Muscle of back (tissue), 11 donors: ENCODE measurements around the gene BAK1. TPM values are rescaled to one million over a fixed set of nuclear protein-coding genes. Genes with fewer than 3 reads are reported as not detected.

Experiments used
- DNase-seq, 3 donors: peaks; one replicate each; pipeline versions ENCODE4 v3.0.0 to v3.0.0-alpha.2; 2013
- polyA plus RNA-seq, 10 donors: library from polyadenylated mRNA; unstranded; fragments of 120-200 nt; gene quantifications; one replicate each; pipeline ENCODE4 v1.2.1, GENCODE V29; 2013; ENCODE audit not compliant: insufficient read length in 10 of 10

Gene BAK1
- polyA plus RNA-seq, 10 donors, result 14.4 to 20.8 (median 17.3) TPM

DNA sequence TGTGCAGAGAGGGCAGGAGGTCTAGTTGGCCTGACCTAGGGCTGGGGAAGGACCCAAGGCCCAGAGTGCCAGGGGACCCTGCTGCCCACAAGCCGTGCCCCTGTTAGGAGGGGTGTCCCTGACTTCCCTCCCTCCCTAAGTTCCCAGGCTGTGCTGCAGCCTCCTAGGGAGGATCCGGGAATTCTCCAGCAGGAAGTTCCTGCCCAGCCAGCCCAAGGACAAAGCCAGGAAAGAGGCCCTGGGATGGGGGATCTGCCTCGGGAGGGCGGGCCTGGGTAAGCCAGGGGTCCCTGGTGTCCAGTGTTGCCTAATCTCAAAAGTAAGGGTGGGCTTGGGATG lies 9.3 kb upstream of the BAK1 start:
- DNase-seq, result peak in 2 of 3 donors; percentile 51 to 85

DNA sequence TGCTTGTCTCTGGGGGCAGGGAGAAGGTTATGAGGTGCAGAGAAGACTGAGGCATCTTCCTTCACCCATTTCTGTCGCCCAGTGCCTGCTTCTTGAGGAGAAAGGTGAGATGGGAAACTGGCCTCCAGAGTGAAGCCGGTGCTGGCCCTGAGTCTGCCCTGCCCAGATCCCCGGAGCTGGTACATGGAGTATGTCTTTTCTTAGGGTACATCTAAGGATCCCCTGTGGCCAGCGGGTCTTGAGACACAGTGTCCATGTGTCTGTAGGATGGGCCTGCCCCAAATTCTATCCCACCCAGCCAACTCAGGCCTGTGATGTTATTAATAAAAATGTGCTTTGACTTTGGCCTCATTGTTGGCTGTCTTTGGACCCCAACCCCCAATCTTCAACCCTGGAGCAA lies 8.8 kb upstream of the BAK1 start:
- no peak for DNase-seq

DNA sequence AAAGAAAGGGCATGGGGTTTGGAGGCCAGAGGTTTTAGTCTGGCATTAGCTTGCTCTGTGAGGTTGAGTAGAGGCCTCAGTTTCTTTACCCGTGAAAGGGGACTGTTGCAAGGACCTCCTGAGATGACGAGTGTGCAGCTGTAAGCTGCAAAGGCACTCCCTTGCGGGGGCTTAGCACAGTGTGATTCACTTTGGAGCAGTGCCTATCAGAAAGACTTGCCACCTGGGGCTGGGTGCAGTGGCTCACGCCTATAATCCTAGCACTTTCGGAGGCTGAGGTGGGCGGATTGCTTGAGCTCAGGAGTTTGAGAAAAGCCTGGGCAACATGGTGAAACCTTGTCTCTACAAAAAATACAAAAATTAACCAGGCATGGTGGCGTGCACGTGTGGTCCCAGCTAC lies 7.5 kb upstream of the BAK1 start:
- DNase-seq, result no peak

- no peak for DNase-seq
Observed at GRCh38 chr6:33586108-33586640, 6.1 kb upstream of the BAK1 start.

DNA sequence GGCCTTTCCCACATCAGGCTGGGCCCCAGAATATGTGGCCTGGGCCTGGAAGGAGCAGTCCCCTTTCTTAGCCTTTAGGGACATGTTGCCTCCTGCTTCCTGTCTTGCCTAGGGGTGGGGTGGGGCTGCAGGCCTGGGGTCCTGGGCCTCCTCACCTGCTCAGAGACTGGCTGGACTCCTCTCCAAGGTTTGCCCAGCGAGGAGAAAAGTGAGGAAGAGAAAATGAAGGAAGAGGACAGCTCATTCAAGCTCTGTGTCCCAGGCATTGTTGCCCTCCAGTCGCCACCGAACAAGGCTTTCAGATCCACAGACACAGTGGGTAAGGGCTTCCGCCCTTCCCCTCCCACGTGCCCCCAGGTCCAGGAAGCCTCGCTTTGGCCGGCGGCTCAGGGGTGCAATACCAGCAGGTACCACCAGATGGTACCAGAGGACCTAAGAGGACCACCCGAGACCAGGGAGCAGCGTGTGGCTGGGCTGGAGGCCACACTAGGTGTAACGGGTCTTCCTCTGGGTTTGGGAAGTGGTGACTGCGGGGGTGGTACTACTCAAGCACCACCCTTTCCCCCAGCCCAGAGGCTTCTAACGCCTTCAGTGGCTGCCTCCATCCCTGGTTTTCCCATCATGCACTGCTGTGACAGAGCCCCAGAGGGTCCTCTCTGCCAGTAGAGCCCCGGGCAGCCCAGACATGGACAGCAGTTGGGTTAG lies 5.5 kb upstream of the BAK1 start:
- peak; percentile 56 to 85 (median 81) for DNase-seq

GRCh38 chr6:33584700-33585402 lies 4.8 kb upstream of the BAK1 start:
- no peak for DNase-seq

DNA sequence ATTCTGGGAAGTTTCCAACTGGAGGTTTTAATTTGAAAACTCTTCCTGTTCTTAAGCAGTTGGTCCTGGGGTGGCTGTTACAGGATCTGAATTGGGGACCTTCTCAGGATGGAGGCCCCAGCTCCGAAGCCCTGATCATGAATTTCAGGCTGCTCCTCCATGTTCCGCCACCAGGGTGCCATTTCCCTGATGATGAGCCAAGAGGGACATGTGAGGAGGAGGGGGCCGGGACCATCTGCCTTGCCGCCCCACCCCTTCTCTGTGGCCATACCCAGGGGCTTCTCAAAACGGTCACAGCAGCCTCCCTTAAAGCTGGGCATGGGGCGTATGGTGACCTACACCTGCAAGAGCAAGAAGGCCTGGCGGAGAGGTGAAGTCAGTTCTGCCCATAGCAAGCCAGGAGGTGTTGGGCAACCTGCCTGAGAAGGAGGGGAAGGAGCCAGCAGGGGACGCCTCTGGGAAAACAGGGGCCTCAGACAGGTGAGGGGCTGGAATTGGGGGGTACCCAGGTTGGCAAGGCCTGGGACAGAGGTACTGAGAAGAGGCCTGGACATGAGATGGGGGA lies 3.6 kb upstream of the BAK1 start:
- DNase-seq, result no peak

DNA sequence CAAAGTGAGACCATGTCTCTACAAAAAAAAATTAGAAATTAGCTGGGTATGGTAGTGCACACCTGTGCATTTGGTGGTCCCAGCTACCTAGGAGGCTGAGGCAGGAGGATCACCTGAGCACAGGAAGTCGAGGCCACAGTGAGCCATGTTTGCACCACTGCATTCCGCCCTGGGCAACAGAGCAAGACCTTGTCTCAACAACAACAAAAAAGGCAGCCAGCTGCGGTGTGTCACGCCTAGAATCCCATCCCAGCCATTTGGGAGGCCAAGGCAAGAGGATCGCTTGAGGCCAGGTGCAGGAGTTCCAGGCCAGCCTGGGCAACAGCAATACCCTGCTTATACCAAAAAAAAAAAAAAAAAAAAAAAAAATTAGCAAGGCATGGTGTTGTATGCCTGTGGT lies 1.1 kb upstream of the BAK1 start:
- no peak for DNase-seq

DNA sequence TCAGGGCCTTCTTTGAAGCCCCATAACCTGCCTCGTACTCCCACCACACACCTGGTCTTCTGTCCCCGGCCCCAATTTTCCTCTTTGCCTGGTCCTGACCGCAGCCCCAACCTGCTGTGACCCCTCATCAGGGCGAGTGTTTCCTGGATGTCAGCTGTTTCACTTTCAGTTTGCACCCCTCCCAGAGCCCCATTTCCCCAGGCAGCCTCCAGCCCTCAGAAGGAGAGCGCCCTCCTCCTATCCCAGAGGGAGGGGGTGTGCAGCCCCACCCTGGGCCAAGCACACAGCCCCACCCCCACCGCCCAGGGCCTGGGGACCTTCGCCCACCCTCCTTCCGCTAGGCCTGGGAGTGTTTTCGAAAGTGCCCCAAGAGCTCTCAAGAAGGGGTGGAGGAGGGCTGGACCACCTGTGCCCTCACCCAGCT lies 1.5 kb downstream of the BAK1 start:
- no peak for DNase-seq

DNA sequence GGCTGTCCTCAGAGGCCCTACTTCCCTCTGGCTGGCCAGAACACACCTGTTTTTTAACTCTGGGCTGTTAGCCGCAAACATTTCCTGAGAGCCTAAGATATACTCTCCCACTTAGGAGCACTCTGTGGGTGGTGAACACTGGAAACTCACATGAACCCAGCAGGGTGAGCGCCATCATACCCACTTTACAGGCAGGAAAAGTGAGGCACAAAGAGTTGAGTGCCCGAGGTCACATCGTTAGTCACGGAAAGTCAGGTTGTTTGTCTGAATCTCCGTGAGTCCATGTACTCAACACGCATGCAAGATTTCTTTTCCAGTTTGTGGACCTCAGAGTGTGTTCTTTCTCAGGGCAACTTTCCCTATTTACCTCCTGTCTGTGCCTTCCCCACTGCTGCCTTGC lies 1.9 kb downstream of the BAK1 start:
- DNase-seq, result no peak

DNA sequence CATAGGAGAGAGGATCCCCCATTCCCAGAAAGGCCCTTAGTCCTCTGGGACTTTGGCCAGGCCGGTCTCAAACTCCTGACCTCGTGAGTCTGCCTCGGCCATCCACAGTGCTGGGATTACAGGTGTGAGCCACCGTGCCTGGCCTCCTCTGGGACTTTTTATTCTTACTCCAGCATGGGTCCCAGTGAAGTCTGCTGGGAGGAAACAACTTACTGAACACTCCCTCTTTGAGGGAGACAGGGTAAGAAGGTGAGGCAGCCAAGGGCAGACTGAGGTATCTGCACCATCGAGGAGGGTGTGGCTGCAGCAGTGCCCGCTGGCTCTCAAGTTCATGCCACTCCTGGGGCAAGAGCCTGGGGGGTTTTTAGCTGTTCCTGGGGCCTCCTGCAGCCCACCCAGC lies 2.4 kb downstream of the BAK1 start:
- no peak for DNase-seq

- DNase-seq, result no peak
Observed at GRCh38 chr6:33577106-33577535, 3.0 kb downstream of the BAK1 start.

- DNase-seq, result no peak
Observed at GRCh38 chr6:33576668-33577067, 3.4 kb downstream of the BAK1 start.

DNA sequence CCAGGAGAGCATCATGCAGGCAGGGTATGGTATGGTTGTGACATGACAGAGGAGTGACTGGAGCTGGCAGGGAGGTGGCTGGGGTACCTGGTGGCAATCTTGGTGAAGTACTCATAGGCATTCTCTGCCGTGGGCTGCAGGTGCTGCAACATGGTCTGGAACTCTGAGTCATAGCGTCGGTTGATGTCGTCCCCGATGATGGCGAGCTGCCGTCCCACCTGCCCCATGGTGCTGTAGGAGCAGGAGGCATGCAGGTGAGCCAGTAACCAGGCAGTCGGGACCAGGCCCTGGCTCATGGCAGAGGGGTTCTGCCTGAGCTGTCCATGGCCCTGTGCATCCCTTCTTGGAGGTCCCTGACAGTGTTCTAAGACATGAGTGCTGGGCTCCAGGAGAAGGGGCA lies 4.9 kb downstream of the BAK1 start:
- DNase-seq, result no peak

- no peak for DNase-seq
Observed at GRCh38 chr6:33571637-33572316, 8.3 kb downstream of the BAK1 start.

- DNase-seq, result peak; percentile 74 to 93 (median 83)
Observed at GRCh38 chr6:33570806-33571636, 9.1 kb downstream of the BAK1 start.

GRCh38 chr6:33568826-33569570 lies 11.1 kb downstream of the BAK1 start:
- DNase-seq, result no peak

GRCh38 chr6:33567836-33568235 lies 12.2 kb downstream of the BAK1 start:
- DNase-seq, result no peak

DNA sequence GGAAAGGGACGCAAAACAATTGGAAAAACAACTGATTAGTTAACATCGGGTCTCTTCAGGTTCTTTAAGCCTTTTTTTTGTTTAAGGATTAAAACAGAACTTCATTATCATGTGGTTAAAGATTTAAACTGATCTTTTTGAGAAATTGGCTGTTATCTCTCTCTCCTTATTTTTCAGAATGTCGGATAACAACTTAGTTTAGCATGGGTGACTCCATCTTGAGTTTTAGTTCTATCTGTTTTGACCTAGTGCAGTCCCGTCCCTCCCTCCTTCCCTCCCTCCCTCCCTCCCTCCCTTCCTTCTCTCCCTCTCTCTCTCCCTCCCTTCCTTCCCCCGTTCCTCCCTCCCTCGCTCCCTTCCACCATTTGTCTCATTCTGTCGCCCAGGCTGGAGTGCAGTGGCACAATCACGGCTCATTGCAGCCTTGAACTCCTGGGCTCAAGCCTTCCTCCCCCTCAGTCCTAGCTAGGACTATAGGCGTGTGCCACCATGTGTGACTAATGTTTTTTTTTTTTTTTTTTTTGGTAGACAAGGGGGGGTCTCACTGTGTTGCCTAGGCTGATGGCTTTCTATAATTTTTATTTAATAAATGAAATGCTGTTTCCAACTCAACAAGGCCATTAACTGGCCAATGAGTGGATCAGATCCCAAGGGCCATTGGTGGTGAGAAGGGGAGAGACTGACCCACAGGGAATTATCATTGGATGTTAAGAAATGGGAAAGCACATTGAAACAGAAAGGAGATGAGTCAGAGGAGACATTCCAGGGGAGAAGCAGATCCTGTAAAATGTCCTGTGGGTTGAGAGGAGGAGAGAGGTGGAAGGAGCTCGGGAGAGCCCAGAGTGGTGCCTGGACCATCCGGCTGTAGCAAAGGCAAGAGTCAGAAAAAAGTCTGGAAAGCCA lies 13.6 kb downstream of the BAK1 start:
- DNase-seq, result no peak

DNA sequence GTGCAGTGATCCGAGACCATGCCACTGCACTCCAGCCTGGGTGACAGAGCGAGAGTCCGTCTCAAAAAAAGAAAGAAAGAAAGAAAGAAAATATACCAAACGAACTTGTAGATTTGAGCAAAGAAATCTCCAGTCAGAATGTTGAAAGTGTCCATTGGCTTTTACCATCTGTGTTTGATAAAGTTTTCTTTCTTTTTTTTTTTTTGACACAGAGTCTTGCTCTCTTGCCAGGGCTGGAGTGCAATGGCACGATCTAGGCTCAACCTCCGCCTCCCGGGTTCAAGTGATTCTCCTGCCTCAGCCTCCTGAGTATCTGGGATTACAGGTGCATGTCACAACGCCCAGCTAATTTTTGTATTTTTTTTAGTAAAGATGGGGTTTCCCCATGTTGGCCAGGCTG lies 21.3 kb downstream of the BAK1 start:
- no peak for DNase-seq
